Measurements from ENCODE around the gene ARHGEF4. TPM values are rescaled to one million over a fixed set of nuclear protein-coding genes. Genes with fewer than 3 reads are reported as not detected.

The ARHGEF4 gene
- total RNA-seq, 6 experiments from 2014 or later, result 0.44 to 6.7 (median 0.67) TPM; not detected in 2

DNA sequence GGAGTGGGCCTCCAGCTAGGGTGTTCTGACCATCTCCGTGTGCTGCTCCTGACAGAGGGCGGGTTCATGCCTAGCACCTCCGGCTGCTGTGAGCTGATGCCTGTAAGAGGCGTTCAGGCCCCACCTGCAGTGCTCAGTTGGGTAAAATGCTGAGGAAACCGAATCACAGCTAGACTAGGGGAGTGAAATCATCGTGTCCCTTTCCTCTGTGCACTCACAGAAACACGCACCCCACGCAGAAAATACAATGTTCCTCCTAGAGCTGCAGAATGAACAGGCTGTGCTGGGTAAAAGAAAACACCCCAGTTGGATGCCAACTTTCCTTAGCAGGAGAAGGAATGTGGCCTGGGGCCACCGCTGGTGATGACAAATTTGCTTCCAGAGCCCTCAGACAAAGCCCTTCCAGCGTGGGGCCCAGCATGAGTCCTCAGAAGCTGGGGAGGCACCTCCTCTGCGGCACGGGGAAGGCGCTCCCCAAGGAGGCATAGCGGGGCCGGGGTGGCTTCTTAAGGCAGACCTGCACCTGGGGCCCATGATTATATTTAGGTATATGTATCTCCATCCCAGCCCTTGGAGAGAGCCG, 16.3 kb upstream of the ARHGEF4 start:
- WGBS (ENCODE audit: insufficient coverage, low coverage, low lambda C conversion rate, missing lambda C conversion rate), result no CpG with 5 or more reads among the region's 16 CpGs
- no peak overlapping the region for H3K27ac ChIP-seq
- TF ChIP-seq POLR2A (IDR thresholded peaks at IDR 0.05), result no peak
- DNase-seq, result no peak
- no peaks in the 10 kb centered on the region for H3K4me1 ChIP-seq
- H3K4me3 ChIP-seq, result no peak overlapping the region
- no peak for ATAC-seq
- H3K36me3 ChIP-seq, result no peaks in the 10 kb centered on the region
- H3K9me3 ChIP-seq, result no peaks in the 10 kb centered on the region
- intact Hi-C loops (cut with DNase I), result no loop called here
- no peaks in the 10 kb centered on the region for H3K27me3 ChIP-seq

DNA sequence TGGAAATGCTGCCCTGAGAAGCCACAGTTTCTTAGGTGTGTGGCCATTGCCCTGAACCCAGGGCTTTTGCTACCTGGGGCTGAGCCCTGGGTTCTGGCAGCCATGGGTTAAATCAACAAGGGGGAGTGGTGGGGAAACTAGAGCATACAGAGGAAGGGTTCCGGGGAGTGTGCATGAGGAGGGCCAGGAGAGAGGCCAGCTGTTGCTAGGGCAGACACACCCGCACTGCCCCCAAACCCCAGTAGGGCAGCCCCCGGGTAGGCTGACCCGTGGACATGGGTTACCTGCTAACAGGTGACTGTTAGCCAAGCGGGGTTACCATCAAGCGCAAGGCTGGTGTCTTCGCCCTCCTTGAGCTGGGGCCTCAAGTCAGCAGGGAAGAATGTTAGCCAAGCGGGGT, 14.8 kb upstream of the ARHGEF4 start:
- H3K9me3 ChIP-seq, result no peaks in the 10 kb centered on the region
- intact Hi-C loops (cut with DNase I), result no loop called here
- H3K36me3 ChIP-seq, result no peaks in the 10 kb centered on the region
- no peaks in the 10 kb centered on the region for H3K4me1 ChIP-seq
- no peak overlapping the region for H3K27ac ChIP-seq
- H3K4me3 ChIP-seq, result no peak overlapping the region
- ATAC-seq, result no peak
- WGBS (ENCODE audit: insufficient coverage, low coverage, low lambda C conversion rate, missing lambda C conversion rate), result no CpG with 5 or more reads among the region's 8 CpGs
- H3K27me3 ChIP-seq, result no peaks in the 10 kb centered on the region
- no peak for DNase-seq
- TF ChIP-seq POLR2A (IDR thresholded peaks at IDR 0.05), result no peak
- TF ChIP-seq, protein P1, sequence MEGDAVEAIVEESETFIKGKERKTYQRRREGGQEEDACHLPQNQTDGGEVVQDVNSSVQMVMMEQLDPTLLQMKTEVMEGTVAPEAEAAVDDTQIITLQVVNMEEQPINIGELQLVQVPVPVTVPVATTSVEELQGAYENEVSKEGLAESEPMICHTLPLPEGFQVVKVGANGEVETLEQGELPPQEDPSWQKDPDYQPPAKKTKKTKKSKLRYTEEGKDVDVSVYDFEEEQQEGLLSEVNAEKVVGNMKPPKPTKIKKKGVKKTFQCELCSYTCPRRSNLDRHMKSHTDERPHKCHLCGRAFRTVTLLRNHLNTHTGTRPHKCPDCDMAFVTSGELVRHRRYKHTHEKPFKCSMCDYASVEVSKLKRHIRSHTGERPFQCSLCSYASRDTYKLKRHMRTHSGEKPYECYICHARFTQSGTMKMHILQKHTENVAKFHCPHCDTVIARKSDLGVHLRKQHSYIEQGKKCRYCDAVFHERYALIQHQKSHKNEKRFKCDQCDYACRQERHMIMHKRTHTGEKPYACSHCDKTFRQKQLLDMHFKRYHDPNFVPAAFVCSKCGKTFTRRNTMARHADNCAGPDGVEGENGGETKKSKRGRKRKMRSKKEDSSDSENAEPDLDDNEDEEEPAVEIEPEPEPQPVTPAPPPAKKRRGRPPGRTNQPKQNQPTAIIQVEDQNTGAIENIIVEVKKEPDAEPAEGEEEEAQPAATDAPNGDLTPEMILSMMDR (IDR thresholded peaks at IDR 0.05), result no peak

GRCh38 chr2:130822766-130823165, 13.9 kb upstream of the ARHGEF4 start:
- intact Hi-C loops (cut with DNase I), result no loop called here
- Histone ChIP-seq H3K27ac (no peak overlapping the region), H3K4me3 (no peak overlapping the region), H3K4me1 (no peaks in the 10 kb centered on the region), H3K27me3 (no peaks in the 10 kb centered on the region), H3K9me3 (no peaks in the 10 kb centered on the region), H3K36me3 (no peaks in the 10 kb centered on the region)
- 83% methylated on average over 1 of the region's 10 CpGs for WGBS (ENCODE audit: insufficient coverage, low coverage, low lambda C conversion rate, missing lambda C conversion rate)
- ATAC-seq (no peak), DNase-seq (no peak)
- no peak for TF ChIP-seq POLR2A (IDR thresholded peaks at IDR 0.05)
- TF ChIP-seq, protein P1 (IDR thresholded peaks at IDR 0.05), result no peak

DNA sequence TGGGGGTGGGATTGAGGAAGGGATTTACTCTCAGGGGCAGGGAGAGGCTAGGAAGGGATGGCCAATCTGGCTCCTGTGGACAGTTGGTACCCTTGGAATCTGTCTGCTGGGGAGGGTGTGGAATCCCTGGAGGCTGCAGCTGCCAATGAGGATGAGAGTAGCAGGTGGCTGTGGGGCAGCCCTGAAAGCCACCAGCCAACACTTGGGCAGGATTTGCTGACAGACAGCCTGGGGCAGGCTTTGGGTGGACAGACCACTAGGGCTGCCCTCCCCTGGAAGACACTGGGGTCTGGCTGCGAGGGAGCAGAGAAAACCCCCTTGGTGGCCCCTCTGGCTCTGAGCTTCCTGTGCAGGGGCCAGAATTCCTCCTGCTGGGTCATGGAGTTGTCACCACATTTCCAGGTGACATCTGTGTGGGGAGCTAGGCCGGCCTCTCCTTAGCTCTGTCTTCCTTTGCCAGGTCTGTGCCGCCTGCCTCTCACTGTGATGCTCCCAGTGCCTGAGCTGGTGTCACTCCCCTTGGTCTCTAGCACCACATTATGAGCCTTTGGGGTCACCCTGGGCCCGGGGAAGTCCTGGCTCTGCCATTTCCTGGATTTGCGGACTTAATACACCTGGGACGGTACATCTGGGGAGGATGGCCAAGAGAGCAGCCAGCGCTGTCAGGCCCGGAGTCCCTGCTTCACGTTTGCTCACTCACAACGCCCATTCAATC, 13.4 kb upstream of the ARHGEF4 start:
- WGBS (ENCODE audit: insufficient coverage, low coverage, low lambda C conversion rate, missing lambda C conversion rate), result 80% methylated on average over 2 of the region's 10 CpGs
- no peaks in the 10 kb centered on the region for H3K9me3 ChIP-seq
- H3K27ac ChIP-seq, result no peak overlapping the region
- no peak overlapping the region for H3K4me3 ChIP-seq
- H3K36me3 ChIP-seq, result no peaks in the 10 kb centered on the region
- no peaks in the 10 kb centered on the region for H3K4me1 ChIP-seq
- H3K27me3 ChIP-seq, result no peaks in the 10 kb centered on the region
- TF ChIP-seq POLR2A (IDR thresholded peaks at IDR 0.05), result no peak
- TF ChIP-seq, protein P1 (IDR thresholded peaks at IDR 0.05), result no peak
- DNase-seq (no peak), ATAC-seq (no peak)
- intact Hi-C loops (cut with DNase I), result no loop called here

GRCh38 chr2:130823886-130824491, 12.7 kb upstream of the ARHGEF4 start:
- Histone ChIP-seq H3K27me3 (no peaks in the 10 kb centered on the region), H3K27ac (no peak overlapping the region), H3K4me1 (no peaks in the 10 kb centered on the region), H3K9me3 (no peaks in the 10 kb centered on the region), H3K36me3 (no peaks in the 10 kb centered on the region), H3K4me3 (no peak overlapping the region)
- ATAC-seq (no peak), DNase-seq (no peak)
- TF ChIP-seq, protein P1 (IDR thresholded peaks at IDR 0.05), result no peak
- no peak for TF ChIP-seq POLR2A (IDR thresholded peaks at IDR 0.05)
- no CpG with 5 or more reads among the region's 10 CpGs for WGBS (ENCODE audit: insufficient coverage, low coverage, low lambda C conversion rate, missing lambda C conversion rate)
- intact Hi-C loops (cut with DNase I), result no loop called here
